ENCODE data around the gene ACTR2.
"Not testable (repeated sequence)": the region's sequence is repeated elsewhere in the genome, so short reads cannot be mapped to it uniquely, and the experiment has no call there.

The ACTR2 gene

GRCh38 chr2:65313126-65313953 is 85.7 kb downstream of the ACTR2 start:
- no peak for DNase-seq (ENCODE audit: low read depth in 2 of 2)

DNA sequence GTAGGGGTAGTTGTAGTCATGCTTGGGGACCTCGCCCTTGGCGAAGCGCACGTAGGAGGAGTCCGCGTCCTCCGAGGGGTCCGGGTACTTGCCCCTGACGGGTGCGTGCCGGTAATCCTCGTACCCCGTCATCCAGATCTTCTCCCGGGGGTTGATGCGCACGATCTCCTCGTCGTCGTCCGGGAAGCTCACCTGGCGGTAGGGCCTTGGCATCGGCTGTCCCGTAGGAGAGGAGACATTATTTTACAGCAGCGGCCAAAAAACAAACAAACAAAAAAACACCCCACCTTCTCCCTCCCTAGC is 86.3 kb downstream of the ACTR2 start:
- no peak for DNase-seq (ENCODE audit: low read depth in 2 of 2)

GRCh38 chr2:65314801-65315441 is 87.3 kb downstream of the ACTR2 start:
- no peak for DNase-seq (ENCODE audit: low read depth in 2 of 2)

- DNase-seq (ENCODE audit: low read depth in 2 of 2), result no peak
These were observed 88.4 kb downstream of the ACTR2 start for GRCh38 chr2:65316072-65316471.

DNA sequence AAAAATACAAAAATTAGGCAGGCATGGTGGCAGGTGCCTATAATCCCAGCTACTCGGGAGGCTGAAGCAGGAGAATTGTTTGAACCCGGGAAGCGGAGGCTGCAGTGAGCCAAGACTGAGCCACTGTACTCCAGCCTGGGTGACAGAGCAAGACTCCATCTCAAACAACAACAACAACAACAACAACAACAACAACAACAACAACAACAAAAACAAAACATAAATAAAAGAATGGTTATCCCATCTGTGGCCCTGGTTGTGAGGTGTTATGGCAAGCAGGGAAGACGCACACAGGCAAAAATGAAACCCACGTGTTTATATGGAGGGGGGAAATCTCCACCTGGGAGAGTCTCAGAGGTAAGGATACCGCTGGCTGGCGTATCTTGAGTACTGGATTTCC is 89.7 kb downstream of the ACTR2 start:
- DNase-seq (ENCODE audit: low read depth in 2 of 2), result not testable (repeated sequence)

DNA sequence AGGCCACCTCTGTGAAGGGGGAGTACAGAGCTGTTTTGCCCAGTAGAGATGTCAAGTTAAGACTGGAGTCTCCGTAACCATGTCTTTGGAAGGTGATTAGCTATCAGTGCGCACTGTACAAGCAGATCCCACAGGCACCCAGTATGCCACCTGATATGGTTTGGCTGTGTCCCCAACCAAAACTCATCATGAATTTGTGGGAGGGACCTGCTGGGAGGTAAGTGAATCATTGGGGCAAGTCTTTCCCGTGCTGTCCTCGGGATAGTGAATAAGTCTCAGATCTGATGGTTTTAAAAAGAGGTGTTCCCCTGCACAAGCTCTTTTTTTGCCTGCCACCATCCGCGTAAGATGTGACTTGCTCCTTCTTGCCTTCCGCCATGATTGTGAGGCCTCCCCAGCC is 90.2 kb downstream of the ACTR2 start:
- no peak for DNase-seq (ENCODE audit: low read depth in 2 of 2)

- DNase-seq (ENCODE audit: low read depth in 2 of 2), result no peak
These were observed 91.5 kb downstream of the ACTR2 start for GRCh38 chr2:65319072-65319673.

DNA sequence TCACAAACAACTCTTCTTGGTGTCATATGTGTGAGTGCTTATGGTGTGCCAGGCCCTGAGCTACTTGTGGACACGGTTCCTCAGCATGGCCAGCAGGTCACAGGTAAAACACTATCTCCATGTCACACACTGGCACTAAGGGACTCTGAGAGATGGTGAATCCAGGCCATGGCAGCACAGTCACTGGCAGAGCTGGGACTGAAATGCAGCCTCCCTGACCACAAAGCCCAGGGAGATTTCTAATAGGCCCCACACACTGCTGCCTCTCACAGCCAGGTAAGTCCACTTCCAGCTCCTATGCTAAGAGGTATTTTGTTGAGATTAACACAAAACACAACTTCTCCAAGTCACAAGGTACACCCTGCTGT is 92.0 kb downstream of the ACTR2 start:
- no peak for DNase-seq (ENCODE audit: low read depth in 2 of 2)

- no peak for DNase-seq (ENCODE audit: low read depth in 2 of 2)
These were observed 92.6 kb downstream of the ACTR2 start for GRCh38 chr2:65320042-65320725.
